GM21528 (cell line): ENCODE results near the gene SLC38A1.
"Not testable (repeated sequence)": the region's sequence is repeated elsewhere in the genome, so short reads cannot be mapped to it uniquely, and the experiment has no call there.

Experiments
- ATAC-seq: cut with Tn5 transposase; IDR thresholded peaks from one replicate; pipeline ENCODE4 v1.9.1; 2021; ENCODE audit warnings: mild to moderate bottlenecking, moderate library complexity; ENCODE audit not compliant: unreplicated experiment, low FRiP score

Gene SLC38A1

DNA sequence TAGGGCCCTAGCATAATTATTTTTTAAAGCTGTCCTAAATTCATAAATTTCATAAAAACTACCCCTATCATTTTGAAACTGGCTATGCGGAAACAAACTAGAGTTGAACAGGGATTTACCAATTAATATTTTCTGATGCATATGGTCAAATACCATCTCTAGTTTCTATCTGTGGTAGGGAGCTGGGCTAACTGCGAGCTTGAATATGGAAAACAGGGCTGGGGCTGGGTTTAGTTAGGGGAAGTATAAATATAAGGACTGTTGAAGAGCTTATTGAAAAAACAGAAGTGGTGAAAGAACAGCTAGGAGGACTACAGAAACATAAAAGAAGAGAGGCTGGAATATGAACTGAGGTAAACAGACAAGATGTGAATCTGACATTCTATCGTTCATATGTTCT lies 91.8 kb downstream of the SLC38A1 start:
- no peak for ATAC-seq

DNA sequence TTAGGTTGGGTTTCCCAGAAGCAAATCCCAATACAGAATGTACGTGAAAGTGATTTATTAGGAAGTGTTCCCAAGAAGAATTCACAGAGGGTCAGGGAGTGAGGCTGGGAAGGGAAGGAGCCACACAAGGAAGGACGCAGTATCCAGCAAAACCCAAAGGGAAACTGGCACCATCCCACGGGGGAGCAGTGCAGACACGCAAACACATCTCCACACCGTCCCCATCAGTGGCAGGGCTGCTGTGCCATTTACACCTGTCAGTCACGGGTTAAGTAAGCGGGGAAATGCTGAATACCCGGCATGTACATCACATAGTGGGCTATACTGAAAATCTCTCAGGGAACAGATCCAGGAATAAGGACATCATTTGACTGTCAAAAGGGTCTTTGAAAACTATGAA lies 93.9 kb downstream of the SLC38A1 start:
- ATAC-seq, result no peak

DNA sequence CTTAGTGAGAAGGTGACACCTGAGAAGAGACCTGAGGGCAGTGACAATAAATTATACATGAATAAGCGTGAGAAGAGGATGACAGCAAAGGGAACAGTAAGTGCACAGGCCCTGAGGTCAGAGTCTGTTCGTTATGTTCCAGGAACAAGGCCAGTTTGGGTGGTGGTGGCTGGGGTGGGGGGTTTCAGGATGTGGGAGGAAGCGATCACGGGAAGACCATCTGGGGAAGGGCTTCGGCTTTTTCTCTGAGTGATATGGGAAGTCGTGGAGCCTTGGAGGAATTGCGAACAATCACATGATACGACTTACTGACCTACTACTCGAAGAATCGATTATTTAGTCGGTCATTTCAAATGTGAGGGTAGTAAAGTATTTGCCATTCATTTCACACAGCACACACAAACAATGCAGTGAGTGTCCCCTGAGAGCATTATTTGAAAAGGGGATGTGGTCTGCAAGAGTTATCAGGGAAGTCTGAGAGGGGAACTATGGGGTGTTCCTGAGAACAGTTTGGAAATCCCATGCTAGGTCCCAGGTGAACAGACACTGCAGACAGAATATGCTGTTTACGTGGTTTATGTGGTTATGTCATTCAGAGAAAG lies 94.7 kb downstream of the SLC38A1 start:
- no peak for ATAC-seq

DNA sequence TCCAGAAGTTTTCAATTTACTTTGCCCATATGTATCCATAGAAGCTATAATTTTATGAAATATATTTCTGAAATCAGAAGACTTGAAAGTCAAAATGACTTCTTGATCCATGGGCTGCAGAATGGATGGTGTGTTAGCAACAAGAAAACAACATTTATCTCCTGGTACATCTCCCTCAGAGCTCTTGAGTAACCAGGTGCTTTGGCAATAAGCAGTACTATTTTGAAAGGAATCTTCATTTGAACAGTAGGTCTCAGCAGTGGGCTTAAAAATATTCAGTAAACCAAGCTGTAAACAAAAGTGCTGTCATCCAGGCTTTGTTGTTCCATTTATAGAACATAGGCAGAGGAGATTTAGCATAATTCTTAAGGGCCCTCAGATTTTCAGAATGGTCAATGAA lies 100.4 kb downstream of the SLC38A1 start:
- ATAC-seq, result no peak

DNA sequence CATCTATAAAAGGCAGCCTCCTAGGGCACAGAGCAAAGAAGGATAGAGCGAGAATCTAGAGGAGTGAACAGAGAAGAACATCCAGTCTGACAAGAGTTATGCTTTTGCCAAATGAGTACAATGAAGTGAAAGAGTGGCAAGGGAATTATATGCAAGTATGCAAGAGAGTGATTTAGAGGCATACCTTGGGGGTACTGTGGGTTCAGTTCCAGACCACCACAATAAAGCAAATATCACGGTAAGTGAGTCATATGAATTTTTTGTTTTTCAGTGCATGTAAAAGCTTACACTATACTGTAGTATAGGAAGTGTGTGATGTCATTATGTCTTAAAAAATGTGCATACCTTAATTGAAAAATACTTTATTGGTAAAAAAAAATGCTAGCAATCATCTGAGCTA lies 101.4 kb downstream of the SLC38A1 start:
- no peak for ATAC-seq

DNA sequence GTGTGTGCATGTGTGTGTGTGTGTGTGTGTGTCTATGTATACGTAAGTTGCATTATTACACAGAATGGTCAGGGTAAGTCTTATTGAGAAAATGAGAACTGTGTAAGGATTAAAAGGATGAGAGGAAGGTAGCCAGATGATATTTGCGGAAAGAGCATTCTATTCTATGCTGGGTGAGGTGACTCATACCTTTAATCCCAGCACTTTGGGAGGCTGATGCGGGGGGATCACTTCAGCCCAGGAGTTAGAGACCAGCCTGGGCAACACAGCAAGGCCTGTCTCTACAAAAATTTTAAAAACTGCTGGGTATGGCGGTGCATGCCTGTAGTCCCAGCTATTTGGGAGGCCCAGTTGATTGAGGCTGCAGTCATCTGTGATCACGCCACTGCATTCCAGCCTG lies 103.7 kb downstream of the SLC38A1 start:
- no peak for ATAC-seq

DNA sequence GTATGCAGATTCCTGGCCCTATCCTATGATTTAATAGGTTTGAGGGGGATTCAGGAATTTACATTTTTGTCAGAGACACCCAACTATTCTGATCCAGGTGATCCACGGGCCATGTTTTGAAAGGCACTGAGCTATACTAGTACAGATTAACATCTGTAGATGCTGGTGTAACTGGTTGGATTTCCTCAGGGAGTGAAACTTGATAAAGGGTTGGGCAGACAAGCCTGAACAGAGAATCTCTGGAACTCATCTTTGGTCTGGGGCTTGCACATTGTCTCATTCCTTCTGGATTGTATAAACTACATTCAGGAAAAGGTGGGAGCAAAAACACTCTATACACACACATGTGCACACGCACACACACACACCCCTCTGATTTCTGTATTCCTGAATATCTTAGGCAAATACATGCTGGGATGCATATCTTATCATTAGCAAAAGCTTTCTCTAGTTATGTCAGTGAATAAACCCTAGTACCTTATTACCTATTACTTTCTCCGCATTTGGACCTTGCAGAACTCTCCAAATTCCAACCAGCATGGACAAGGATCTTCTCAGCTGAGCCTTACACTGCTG lies 104.6 kb downstream of the SLC38A1 start:
- no peak for ATAC-seq

DNA sequence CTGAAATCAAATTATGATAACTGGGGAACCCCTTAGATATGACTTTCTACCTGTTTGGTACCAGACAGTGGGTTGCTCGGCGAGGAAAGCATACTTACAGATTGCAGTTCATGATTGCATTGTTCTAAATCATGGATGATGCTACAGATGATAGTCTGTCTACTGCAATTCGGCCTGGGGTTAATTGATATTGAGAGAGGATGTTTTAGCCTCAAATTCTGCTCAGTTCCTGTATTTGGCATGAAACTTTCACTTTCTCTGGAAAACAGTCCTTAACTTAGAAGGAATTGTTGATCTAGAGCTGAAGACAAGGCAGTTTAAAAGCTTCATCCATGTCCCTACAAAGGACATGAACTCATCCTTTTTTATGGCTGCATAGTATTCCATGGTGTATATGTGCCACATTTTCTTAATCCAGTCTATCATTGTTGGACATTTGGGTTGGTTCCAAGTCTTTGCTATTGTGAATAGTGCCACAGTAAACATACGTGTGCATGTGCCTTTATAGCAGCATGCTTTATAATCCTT lies 106.2 kb downstream of the SLC38A1 start:
- ATAC-seq, result not testable (repeated sequence)

DNA sequence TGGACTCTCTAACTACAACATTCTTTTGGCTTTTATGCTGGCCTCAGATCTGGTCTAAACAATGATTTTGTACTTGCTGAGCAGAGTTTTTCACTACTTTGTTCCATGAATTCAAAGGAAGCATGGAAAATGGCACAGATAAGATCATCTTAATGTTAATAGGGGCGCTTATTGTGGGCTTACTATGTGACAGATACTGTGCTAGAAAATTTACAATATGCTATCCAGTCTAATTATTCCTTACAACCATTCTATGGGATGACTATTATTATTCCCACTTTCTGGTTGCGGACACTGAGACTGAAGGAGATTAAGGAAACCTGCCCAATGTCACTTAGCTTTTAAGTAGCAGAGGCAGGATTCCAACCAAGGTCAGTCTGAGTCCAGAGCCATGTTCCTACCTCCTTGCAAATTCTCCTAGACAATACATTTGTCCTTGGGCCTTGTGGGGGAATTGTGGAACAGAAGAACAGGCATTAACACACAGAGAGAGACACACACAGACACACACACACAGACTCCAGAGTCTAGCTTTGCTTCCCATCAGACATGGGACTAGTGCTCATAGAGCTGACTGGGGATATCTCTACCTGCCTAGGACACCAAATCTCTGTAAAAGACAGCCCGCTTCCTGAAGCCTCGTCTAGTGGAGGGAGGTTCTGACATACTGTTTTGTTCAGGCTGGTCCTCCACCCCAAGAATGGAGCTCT lies 107.7 kb downstream of the SLC38A1 start:
- ATAC-seq, result no peak

DNA sequence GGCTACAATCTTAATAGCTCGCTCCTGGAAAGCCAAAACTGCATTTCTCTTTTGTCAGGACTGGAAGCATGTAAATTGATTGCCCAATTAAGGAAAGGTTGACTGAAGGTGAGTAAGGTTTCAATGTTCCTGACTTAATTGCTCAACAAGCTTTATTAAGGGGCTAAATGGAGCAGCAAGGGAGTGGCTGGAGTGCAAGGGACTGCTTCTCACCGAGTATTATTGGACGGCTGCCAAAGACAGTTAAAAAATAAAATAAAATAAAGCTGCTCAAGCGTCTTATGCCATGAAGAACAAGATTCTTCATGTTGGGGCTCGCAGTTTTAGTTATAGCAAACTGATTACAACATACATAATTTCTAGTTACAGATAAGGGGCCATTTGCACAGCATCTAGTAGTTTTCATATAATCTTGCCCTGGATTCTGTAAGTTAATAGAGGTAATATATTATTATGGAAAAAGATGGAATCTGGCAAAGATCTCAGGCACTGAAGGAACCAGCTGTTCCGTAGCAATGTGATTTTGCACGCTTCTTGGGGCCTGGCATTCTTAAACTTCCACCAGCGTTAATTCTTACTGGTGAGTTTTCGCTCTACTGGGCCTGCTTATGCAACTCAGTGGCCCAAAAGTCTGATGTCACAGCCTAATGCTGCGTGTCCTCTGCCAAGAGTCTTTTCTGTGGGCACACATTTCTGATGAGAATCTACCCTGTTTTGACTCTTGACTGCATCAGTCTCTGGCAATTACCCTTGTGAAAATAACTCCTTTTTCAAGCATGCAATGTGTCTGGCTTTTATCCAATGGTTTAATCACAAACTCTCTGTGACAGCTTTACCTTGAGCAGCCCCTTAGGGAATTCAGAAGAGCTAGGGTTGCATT lies 108.5 kb downstream of the SLC38A1 start:
- no peak for ATAC-seq

DNA sequence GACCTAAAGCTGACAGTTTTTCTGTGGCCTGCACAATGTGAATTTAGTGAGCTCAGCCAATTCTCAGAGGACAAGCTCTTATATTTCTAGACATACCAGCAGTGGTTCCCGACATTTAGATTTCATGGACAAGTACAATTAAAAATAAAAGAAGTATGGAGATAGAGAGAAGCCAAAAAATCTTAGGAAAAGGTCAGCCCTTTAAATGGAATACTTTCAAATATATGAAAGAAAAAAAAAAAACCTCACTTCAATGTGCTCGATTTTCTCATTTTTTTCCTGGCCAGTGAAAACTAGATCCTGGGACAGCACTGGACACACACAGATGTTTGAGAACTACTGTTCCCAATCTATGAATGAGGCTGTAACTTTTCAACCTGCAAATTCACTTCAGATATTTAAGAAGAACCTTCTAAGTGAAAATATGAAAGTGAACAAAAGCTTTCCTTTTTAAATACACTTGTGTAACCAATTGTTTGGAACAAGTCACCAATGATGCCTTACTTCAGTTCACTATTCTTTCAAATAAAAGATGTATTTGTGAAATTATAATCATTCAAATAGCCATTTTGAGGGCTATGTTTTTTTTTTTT lies 109.4 kb downstream of the SLC38A1 start:
- ATAC-seq, result no peak

DNA sequence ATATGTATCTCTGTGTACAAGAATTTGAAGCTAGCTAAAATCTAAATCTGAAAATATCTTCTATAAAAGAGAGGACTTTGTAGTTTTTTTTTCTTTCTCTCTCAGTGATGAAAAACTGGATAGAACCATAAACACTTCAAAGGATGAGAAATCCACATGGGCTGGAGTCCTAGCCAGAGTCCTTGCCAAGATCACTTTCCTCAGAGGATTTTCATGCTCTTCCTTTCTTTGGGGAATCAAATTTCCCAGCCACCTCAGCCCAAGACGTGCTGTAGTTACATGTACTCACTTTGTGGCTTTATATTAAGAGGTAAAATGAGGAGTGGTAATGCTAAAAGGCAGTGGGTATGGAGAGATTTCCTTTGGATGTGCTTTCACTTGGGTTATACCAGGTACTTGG lies 110.3 kb downstream of the SLC38A1 start:
- no peak for ATAC-seq

DNA sequence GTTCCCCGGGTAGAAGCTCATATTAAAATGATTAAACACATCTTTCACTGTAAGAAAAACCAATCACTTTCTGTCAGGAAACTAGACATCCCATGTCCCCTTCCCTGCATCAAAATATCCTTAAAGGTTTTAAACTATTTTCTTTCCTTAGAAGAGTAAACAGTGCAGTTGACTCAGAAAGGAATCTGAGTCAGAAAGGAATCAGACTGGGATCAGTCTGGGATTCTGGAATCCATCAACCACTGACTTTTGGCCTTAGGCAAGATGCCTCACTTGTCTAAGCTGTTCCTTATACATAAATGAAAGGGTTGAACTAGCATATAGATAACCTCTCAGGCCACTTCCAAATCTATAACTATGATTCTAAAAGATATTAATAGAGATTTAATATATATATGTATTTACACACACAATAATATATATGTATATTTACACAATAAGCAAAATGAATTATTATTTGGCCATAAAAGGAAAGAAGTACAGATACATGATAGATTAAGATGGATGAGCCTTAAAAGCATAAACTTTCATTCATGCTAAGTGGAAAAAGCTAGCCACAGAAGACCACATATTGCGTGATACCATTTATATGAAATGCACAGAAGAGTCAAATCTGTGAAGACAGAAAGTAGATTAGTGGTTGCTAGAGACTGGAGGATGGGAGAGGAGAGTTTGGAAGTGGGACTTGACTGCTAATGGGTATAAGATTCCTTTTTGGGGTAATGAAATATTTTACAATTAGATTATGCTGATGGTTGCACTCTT lies 114.4 kb downstream of the SLC38A1 start:
- ATAC-seq, result no peak

DNA sequence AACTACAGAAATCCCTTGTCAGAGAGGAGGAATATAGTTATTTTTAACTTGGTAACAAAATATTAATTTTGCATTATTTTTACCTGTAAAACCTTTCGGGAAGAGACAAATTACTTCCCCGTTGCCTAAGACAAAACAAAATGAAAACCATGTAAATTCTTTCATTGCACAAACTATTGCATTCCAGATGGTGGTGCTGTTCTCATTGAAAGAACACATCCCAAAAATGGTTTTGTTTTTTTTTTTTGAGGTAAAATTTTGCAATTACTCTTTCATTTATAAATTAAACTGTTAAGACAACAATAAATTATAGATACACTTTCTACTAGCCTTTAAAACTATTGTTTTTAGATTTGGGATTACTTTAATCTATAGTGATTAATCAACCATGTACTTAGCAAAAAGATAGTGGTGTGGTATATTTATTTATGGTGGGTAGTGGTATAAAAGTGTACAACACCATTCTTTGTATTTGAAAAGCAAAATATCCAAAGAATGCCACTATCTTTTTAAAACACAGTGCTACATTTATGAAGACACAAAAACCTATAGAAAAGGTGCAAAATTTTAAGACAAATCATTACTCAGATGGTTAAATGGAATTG lies 115.5 kb downstream of the SLC38A1 start:
- no peak for ATAC-seq

DNA sequence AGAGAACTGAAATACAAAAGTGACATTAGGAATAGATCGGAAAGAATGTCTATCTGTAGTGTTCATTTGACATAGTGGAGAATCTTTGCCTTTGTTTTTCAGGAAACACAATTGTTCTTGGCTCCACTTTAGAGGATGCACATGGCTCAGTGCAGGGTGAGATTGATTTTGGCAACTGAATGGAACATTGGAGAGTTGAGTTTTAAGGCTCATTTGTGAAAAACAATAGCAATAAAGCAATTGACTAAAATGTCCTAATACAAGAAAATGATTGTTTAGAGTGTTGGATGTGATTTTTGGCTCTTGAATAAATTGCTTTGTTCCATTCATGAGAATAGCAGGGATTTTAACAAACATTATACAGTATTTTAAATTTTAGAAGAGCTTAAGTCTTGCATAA lies 116.4 kb downstream of the SLC38A1 start:
- ATAC-seq, result no peak

DNA sequence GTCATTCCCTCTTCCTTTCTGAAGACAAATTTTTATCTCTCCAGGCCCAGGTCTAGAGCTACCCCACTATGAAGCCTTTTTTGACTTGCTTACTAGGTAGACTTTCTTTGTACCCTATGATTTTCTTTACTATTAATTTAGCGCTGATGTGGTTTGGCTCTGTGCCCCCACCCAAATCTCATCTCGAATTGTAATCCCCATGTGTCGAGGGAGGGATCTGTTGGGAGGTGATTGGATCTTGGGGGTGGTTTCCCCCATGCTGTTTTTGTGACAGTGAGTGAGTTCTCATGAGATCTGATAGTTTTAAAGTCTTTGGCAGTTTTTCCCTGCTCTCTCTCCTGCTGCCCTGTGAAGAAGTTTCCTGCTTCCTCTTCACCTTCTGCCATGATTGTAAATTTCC lies 118.1 kb downstream of the SLC38A1 start:
- ATAC-seq, result no peak

DNA sequence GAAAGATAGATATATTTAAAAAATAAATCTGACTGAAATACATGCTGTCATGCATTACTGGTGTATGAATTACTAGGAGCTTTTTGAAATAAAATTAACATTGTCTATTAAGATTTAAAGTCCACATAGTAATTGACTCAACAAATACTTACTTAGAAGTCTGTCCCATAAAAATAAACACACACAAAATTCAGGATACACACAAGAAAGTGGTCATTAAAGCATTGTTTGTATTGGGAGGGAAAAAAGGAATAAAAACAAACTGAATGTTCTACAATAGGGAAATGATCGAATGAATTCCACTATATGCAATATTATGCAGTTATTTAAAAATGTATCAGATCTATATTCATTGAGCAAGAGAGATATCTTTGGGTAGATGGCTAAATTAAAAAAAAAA lies 118.9 kb downstream of the SLC38A1 start:
- ATAC-seq, result no peak

DNA sequence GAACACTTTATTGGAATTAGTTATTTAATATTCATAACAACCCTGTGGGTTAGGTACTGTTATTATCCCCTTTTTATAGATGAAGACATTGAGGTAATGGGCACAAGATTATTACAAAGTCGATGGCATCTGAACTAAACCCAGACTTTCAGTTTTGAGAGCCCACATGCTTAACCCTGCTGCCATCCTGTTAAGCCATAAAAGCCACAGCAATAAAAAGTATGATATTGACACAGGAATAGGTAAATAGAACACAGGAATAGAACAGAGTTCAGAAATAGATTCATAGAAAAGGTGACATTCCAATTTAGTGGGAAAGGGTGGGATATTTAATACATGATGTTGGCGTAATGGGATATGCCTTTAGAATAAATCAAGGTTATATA lies 119.8 kb downstream of the SLC38A1 start:
- ATAC-seq, result no peak

DNA sequence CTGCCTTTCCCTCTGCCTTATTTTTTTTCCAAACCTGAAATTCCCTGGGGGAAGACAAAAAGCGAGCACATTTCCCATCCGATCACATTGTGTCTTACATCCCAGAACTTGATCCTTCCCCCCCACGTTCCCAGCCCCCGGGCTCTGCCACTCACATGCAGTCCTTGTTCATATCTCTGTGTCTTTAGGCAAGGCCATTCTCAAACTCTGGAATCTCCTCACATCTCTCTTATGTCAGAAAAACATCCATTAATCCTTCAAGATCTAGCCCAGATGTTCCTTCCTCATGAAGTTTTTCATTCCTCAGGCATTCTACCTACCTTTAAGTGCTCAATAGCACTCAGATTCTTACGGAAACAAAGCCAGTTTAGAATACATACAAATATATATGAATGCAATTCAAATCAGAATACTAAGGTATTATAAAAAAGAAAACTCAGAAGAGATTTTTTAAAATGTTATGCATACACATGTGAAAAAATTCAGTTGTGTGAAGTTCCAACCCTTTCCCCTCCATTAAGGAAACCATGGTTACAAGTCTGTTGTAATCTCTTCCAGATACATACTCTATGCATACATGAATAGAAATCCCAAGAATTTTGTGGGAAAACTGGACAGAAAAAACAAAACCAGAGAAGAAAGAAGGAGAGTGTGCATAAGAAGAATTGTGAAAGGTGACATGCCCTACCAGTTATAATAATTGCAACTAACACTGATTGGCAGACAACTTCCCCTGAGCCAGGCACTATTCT lies 120.3 kb downstream of the SLC38A1 start:
- ATAC-seq, result no peak
